ENCODE measurements around the gene EDEM3. TPM values are rescaled to one million over a fixed set of nuclear protein-coding genes. Genes with fewer than 3 reads are reported as not detected.
A peak's percentile ranks its signal among the peaks of the same experiment; 100 is the strongest.

EDEM3 gene
- total RNA-seq, 1 experiment from 2014 or later, result 58.3 TPM

GRCh38 chr1:184734980-184735379 lies 19.7 kb downstream of the EDEM3 start:
- BruUV-seq (replicated peaks), result no TSS peak
- Mint-ChIP-seq H3K27me3 (ENCODE audit: insufficient read depth, unreplicated experiment) (no peaks in the 10 kb centered on the region), H3K9me3 (ENCODE audit: unreplicated experiment) (no peaks in the 10 kb centered on the region), H3K36me3 (ENCODE audit: insufficient read depth, unreplicated experiment) (peaks cover 60% of the 10 kb centered on the region), H3K4me3 (ENCODE audit: unreplicated experiment) (no peak overlapping the region), H3K27ac (ENCODE audit: low read depth, unreplicated experiment) (no peak overlapping the region), H3K4me1 (ENCODE audit: insufficient read depth, unreplicated experiment) (no peaks in the 10 kb centered on the region)
- no peak for DNase-seq (ENCODE audit: unreplicated experiment)
- POLR2A ChIA-PET, result interaction anchor here (2.5 to 2.9 kb wide), 2 partner anchors 10 to 19 kb away, joined by 9 to 12 read pairs; partner anchors contain the start of gene EDEM3
- CTCF ChIA-PET, result interaction anchor here (0.6 to 1.5 kb wide), 2 partner anchors 19 to 70 kb away, joined by 3 to 6 read pairs; no protein-coding TSS in a partner anchor
- intact Hi-C loops (cut with micrococcal nuclease), result no loop called here
- TF ChIP-seq CTCF (IDR thresholded peaks at IDR 0.05; ENCODE audit: unreplicated experiment), result no peak

DNA sequence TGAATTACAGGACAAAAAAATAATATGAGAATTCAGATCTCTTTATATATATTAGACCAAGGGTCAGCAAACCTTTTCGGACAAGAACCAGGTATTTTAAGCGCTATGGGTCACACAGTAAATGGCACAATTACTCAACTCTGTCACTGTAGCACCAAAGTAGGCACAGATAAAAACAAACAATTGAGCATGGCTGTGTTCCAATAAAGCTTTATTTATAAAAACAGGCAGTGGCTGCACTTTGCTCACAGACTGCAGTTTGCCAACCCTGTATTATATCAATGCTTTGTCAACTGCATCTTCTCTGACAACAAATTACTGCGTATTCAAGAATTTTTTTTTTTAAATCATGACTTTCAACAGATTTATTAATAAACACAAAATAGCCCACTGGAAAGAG lies 29.8 kb downstream of the EDEM3 start:
- ChIA-PET POLR2A (interaction anchor here (1.2 to 4.5 kb wide), 5 partner anchors 9 to 673 kb away, joined by 4 to 22 read pairs (median 6); partner anchors contain the start of genes EDEM3 and TSEN15), CTCF (interaction anchor here (0.6 to 1.3 kb wide), 3 partner anchors 14 to 1410 kb away, joined by 3 to 4 read pairs (median 3); no protein-coding TSS in a partner anchor)
- no peak for DNase-seq (ENCODE audit: unreplicated experiment)
- Mint-ChIP-seq H3K9me3 (ENCODE audit: unreplicated experiment) (no peaks in the 10 kb centered on the region), H3K27me3 (ENCODE audit: insufficient read depth, unreplicated experiment) (no peaks in the 10 kb centered on the region), H3K4me1 (ENCODE audit: insufficient read depth, unreplicated experiment) (peaks cover 4% of the 10 kb centered on the region), H3K27ac (ENCODE audit: low read depth, unreplicated experiment) (peak overlapping the region; percentile 90), H3K36me3 (ENCODE audit: insufficient read depth, unreplicated experiment) (peaks cover 77% of the 10 kb centered on the region), H3K4me3 (ENCODE audit: unreplicated experiment) (no peak overlapping the region)
- TF ChIP-seq CTCF (IDR thresholded peaks at IDR 0.05; ENCODE audit: unreplicated experiment), result no peak
- BruUV-seq (replicated peaks), result no TSS peak
- intact Hi-C loops (cut with micrococcal nuclease), result no loop called here

GRCh38 chr1:184716158-184716557 lies 38.5 kb downstream of the EDEM3 start:
- H3K27ac Mint-ChIP-seq (ENCODE audit: low read depth, unreplicated experiment), result no peak overlapping the region
- ChIA-PET POLR2A (interaction anchor here (0.7 to 1.7 kb wide), 2 partner anchors 9 to 1202 kb away, joined by 3 to 6 read pairs; no protein-coding TSS in a partner anchor), CTCF (interaction anchor here (0.7 kb wide), 1 partner anchor 11 kb away, joined by 4 read pairs; no protein-coding TSS in a partner anchor)
- TF ChIP-seq CTCF (IDR thresholded peaks at IDR 0.05; ENCODE audit: unreplicated experiment), result no peak
- no peaks in the 10 kb centered on the region for H3K9me3 Mint-ChIP-seq (ENCODE audit: unreplicated experiment)
- DNase-seq (ENCODE audit: unreplicated experiment), result no peak
- no TSS peak for BruUV-seq (replicated peaks)
- intact Hi-C loops (cut with micrococcal nuclease), result no loop called here
- H3K4me1 Mint-ChIP-seq (ENCODE audit: insufficient read depth, unreplicated experiment), result no peaks in the 10 kb centered on the region
- no peaks in the 10 kb centered on the region for H3K27me3 Mint-ChIP-seq (ENCODE audit: insufficient read depth, unreplicated experiment)
- H3K36me3 Mint-ChIP-seq (ENCODE audit: insufficient read depth, unreplicated experiment), result peaks cover 84% of the 10 kb centered on the region
- H3K4me3 Mint-ChIP-seq (ENCODE audit: unreplicated experiment), result no peak overlapping the region

- intact Hi-C loops (cut with micrococcal nuclease), result no loop called here
- H3K36me3 Mint-ChIP-seq (ENCODE audit: insufficient read depth, unreplicated experiment), result peaks cover 90% of the 10 kb centered on the region
- CTCF ChIA-PET, result interaction anchor here (0.6 to 1.1 kb wide), 2 partner anchors 17 to 431 kb away, joined by 3 read pairs; no protein-coding TSS in a partner anchor
- no peak overlapping the region for H3K4me3 Mint-ChIP-seq (ENCODE audit: unreplicated experiment)
- no TSS peak for BruUV-seq (replicated peaks)
- POLR2A ChIA-PET, result no interaction called here
- no peak overlapping the region for H3K27ac Mint-ChIP-seq (ENCODE audit: low read depth, unreplicated experiment)
- no peaks in the 10 kb centered on the region for H3K27me3 Mint-ChIP-seq (ENCODE audit: insufficient read depth, unreplicated experiment)
- DNase-seq (ENCODE audit: unreplicated experiment), result no peak
- no peaks in the 10 kb centered on the region for H3K9me3 Mint-ChIP-seq (ENCODE audit: unreplicated experiment)
- no peaks in the 10 kb centered on the region for H3K4me1 Mint-ChIP-seq (ENCODE audit: insufficient read depth, unreplicated experiment)
- TF ChIP-seq CTCF (IDR thresholded peaks at IDR 0.05; ENCODE audit: unreplicated experiment), result no peak
Observed at GRCh38 chr1:184709418-184709817, 45.2 kb downstream of the EDEM3 start.

Measured in MCF 10A (cell line).